ENCODE data around the gene ADAMTS20.

The ADAMTS20 gene

DNA sequence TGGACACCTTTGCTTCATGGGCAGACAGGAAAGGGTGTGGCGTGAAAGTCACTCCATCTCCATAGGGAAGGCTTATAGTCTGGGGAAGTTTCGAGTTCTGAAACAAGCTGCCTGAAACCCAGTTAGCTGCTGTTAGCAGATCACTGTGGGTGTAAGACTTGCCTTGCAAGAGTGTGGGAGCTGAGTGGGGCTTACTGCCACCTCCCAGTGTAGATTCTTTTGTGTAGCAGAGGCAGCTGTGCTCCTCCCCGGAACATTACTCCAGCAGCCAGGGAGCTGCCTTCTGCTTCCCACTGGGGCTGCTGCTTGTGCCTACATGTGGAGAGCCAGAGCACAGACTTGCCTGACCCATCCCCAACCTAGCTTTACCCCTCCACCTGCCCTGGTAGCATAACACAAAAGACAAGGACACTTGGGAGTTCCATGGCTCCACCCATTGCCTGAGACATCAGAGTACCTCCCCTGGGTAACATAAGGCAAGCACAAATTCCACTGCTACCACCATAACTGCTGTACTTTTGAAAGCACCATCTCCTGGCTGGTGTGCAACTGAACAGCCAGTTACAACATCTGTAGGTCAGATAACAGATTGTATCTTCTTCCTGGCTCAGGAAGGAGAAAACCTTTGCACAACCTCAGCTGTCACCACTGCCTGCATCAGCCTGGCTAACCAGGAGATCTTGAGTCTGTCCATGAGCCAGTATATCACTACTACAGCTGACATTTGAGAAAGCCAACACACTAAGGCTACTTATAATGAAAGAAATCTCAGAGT is 69.5 kb downstream of the ADAMTS20 start:
- DNase-seq (ENCODE audit: low spot score) = no peak

DNA sequence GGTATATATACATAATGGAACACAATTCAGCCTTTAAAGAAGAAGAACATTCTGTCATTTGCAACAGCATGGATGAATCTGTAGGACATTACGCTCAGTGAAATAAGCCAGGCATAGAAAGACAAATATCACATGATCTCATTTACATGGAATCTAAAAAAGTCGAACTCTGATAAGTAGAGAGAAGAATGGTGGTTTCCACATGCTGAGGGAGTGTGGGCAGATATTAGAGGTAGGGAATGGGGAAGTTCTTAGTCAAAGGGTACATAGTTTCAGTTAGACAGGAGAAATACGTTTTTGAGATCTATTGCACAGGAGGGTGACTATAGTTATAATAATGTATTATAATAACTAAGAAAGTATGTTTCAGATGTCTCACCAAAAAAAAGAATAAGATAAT is 71.4 kb downstream of the ADAMTS20 start:
- no peak for DNase-seq (ENCODE audit: low spot score)

GRCh38 chr12:43462741-43463140 is 89.3 kb downstream of the ADAMTS20 start:
- no peak for DNase-seq (ENCODE audit: low spot score)

- no peak for DNase-seq (ENCODE audit: low spot score)
These were observed 89.9 kb downstream of the ADAMTS20 start for GRCh38 chr12:43462080-43462479.

- DNase-seq (ENCODE audit: low spot score) = no peak
These were observed 92.7 kb downstream of the ADAMTS20 start for GRCh38 chr12:43459285-43459684.

DNA sequence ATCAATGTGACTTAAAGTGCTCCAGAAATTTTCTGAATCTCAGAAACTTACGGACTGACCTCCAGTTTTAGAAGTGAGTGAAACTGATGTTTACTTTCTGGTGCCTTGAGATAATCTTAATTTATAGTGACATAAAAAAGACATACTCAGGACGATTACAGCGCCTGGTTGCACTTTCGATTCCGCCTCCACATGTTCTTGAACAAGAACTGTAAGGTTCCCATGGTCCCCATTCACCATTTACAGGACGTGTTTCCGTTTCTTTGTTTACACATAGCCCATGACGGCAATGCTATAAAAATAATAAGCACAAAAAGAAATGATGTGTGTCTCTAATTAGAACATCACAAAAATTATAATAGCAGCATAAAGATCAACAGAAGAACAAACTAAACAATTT is 98.2 kb downstream of the ADAMTS20 start:
- no peak for DNase-seq (ENCODE audit: low spot score)

DNA sequence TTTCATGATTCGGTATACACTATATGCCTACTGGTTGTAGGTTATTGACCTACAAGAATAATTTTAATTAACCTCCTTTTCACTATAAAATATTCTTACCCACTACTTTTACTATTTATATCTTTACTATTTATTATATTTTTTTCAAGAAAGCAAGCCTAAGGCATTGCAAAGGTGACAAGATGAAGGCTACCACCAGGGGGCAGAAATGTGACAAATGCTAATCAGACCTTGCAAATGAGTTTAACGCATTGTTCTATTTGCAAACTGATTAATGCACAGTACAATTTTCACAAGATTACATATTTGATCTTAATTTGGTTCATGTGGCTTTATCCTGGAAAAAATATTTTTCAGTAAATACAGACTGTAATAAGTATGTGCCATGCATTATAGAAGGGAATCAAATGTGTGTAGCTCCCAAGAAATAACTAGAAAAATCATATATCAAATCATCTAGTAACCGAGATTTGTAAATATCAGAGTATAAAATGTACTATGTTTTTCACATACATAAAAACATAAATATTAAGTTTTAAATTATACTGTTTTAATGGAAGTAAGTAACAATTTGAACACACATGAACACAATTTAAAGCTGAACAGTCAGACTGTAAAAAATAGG is 107.0 kb downstream of the ADAMTS20 start:
- DNase-seq (ENCODE audit: low spot score) = peak; percentile 30

GRCh38 chr12:43436597-43436996 is 115.4 kb downstream of the ADAMTS20 start:
- DNase-seq (ENCODE audit: low spot score) = no peak

- DNase-seq (ENCODE audit: low spot score) = no peak
These were observed 117.4 kb downstream of the ADAMTS20 start for GRCh38 chr12:43434614-43435013.

DNA sequence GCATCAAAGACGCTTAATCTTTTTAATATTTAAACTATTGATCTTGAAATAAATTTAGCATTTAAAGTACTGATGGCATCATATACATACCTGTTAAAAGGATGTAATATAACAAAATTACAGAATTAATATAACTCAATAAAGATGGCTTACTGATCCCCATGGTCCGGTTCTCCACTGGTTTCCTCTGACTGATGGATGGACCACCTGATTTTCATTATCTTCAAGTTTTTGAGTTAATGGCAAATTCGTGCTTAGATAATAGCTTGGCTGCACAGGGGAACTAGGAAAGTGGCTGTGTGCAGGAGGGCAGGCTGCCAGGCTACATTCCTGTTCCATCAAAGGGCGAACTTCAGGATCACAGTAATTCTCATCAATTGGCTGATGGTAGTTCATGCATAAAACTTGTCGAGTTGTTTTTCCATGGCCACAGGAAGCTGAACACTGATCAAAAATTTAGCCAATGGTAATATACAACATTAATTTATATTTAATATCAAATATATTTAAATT is 123.9 kb downstream of the ADAMTS20 start:
- DNase-seq (ENCODE audit: low spot score) = no peak

- no peak for DNase-seq (ENCODE audit: low spot score)
These were observed 126.6 kb downstream of the ADAMTS20 start for GRCh38 chr12:43425361-43425760.

GRCh38 chr12:43416981-43417380 is 135.0 kb downstream of the ADAMTS20 start:
- DNase-seq (ENCODE audit: low spot score) = no peak

GRCh38 chr12:43407816-43408645 is 144.0 kb downstream of the ADAMTS20 start:
- peak; percentile 7 for DNase-seq (ENCODE audit: low spot score)

- DNase-seq (ENCODE audit: low spot score) = no peak
These were observed 145.2 kb downstream of the ADAMTS20 start for GRCh38 chr12:43406801-43407200.

DNA sequence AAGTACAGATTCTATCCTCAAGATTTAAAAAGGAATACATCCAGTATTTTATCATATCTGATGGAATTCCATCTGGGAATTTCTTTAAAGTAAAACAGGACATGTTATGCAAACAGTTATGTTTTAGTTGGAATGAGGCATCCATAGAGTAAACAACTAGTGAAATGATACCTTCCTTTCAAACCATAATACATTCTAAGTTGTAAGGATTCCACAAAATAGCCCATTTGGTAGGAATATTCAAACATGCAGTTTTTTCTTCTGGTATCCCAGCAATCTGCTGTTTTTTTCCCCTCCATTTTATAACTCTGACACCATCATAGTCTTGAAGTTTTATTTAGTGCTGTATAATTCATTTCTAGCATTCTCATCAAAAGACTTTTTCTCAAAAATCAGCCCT is 149.6 kb downstream of the ADAMTS20 start:
- no peak for DNase-seq (ENCODE audit: low spot score)

DNA sequence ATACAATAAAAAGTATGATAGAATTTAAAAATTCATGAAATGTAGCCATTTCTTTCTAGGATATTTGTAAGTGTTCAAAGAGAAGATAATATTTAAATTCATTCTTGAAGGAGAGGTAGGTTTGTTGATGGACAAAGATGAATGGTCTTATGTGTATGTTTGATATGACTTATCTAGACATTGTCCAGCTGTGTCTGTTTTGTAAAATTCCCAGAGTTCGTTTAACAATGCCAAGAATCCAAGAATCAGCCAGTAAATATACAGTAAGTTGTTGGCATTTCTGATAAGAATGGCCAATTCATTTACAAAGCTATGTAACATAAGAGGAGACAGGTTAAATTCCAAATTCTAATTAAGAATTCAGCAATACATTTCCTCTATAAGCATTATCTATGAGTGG is 150.9 kb downstream of the ADAMTS20 start:
- DNase-seq (ENCODE audit: low spot score) = no peak

- DNase-seq (ENCODE audit: low spot score) = no peak
These were observed 155.3 kb downstream of the ADAMTS20 start for GRCh38 chr12:43396671-43397070.

- DNase-seq (ENCODE audit: low spot score) = no peak
These were observed 159.9 kb downstream of the ADAMTS20 start for GRCh38 chr12:43392116-43392515.

DNA sequence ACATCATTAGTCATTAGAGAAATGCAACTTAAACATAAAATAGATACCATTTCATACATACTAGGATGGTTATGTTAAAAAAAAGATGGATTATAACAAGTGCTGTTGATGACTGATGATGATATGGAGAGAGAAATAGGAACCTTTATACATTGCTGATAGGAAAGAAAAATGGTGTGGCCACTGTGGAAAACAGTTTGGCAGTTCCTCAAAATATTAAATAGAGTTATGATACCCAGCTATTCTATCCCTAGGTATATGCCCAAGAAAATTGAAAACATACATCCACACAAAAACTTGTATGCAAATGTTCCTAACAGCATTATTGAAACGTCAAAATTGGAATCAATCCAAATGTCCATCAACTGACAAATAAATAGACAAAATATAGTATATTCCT is 170.1 kb downstream of the ADAMTS20 start:
- DNase-seq (ENCODE audit: low spot score) = no peak

DNA sequence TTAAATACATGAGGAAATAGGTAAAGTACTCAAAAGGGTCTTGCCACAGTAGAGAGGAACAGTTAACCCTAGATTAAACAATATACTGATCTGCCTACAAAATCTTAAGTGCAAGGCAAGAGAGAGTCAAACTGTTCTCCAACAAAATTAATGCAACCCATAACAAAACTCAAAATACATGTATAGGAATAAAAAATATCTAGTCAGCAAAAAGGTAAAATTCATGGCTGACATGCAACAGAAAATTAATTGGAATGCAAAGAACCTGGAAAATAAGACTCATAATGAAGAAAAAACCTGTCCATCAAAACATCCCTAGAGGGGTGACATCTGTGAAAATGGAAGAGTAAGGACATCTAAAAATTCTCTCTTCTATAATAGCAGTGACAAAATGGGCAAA is 173.6 kb downstream of the ADAMTS20 start:
- DNase-seq (ENCODE audit: low spot score) = no peak

DNA sequence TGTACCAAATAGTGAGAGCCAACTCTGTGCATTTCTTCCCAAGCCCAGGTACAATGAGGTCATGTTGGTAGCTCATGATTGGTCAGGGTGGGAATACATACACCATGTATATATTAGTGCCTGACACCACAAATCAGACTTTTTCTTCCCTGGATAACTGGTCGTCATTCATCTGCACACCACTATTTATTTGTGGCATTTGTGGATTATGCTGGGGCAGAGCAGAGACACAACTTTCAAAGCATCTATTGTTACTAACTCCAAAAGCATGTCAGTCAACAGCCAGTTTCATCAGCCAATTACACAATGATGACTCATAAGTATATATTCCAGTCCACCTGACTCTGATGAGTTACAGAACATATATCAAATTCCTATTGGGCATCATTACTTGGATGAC is 181.7 kb downstream of the ADAMTS20 start:
- no peak for DNase-seq (ENCODE audit: low spot score)

GRCh38 chr12:43362910-43363694 is 188.9 kb downstream of the ADAMTS20 start:
- no peak for DNase-seq (ENCODE audit: low spot score)

All from AG20443 (cell line).